NT2/D1 (cell line): ENCODE measurements around the gene CSF2.

Experiments
- SUZ12 ChIP-seq: IDR thresholded peaks from 2 replicates; pipeline ENCODE4 v1.6.1; 2011; ENCODE audit not compliant: insufficient read length, insufficient read depth; ENCODE audit errors: extremely low read depth
- YY1 ChIP-seq: IDR thresholded peaks from 2 replicates; pipeline ENCODE4 v1.6.1; 2011; ENCODE audit not compliant: insufficient read length, insufficient read depth

- TF ChIP-seq YY1 (no peak), SUZ12 (no peak)
These were observed 29.9 kb downstream of the CSF2 start for GRCh38 chr5:132103332-132103951.
